Spleen (tissue), 7 donors: ENCODE data around the gene PAX6.

Experiments
- CTCF ChIP-seq, 11 experiments: fragments of 200-600 bp in 7 of 11; fragments of 450-650 bp in 4 of 11; sonication (generic) in 4 of 11; IDR thresholded peaks in 8 of 11; conservative IDR thresholded peaks in 3 of 11; 1 replicate in 7 of 11; 2 replicates in 4 of 11; pipeline versions ENCODE4 v1.4.0 to v1.8.0; 2016 to 2021; ENCODE audit warnings: antibody characterized with exemption in 11 of 11, inconsistent platforms in 4 of 11, mild to moderate bottlenecking in 1 of 11
- POLR2A ChIP-seq, 3 donors: fragments of 450-650 bp; IDR thresholded peaks; one replicate each; pipeline ENCODE4 v1.5.1; 2017; ENCODE audit warnings: antibody characterized with exemption in 3 of 3, mild to moderate bottlenecking in 1 of 3
- POLR2AphosphoS5 ChIP-seq, 3 donors: sonication (generic); formaldehyde crosslinking; IDR thresholded peaks; one replicate each; pipeline ENCODE4 v1.5.1; 2017; ENCODE audit warnings: antibody characterized with exemption in 3 of 3
- donor health status: DM: no; HTN: no; CAD: no; lungs with moderate emphysema.
- donor health status: DM: no; HTN: no; CAD: no.
- donor health status: DM: no; HTN: no; CAD: no.

GRCh38 chr11:31822175-31822926, 11.2 kb upstream of the PAX6 start:
- TF ChIP-seq CTCF (IDR thresholded peaks at IDR 0.05 in 8 of 11, conservative IDR thresholded peaks at IDR 0.05 in 3 of 11) (no peak), POLR2A (IDR thresholded peaks at IDR 0.05) (no peak), POLR2AphosphoS5 (IDR thresholded peaks at IDR 0.05) (no peak)
